SKM-1 (cell line): Measurements from ENCODE around the gene CHD6.

Source experiments
- DNase-seq: peaks from one replicate; lab custom pipeline; 2025; ENCODE audit not compliant: unreplicated experiment; lab: John Stamatoyannopoulos, UW

The CHD6 gene

DNA sequence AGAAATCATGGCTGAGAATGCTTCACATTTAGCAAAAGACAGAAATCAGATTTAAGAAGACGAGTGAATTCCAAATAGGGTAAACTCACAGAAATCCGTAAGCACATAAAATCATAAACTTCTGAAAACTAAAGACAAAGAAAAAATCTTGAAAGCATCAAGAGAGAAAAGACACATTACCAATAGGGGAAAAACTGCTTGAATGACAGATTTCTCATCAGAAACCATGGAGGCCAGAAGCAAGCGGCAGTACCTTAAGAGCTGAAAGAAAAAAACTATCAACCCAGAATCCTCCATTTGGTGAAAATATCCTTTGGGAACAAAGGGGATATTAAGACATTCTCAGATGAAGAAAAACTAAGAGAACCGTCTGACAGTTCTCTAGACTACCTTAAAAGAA lies 185.0 kb downstream of the CHD6 start:
- no peak for DNase-seq

DNA sequence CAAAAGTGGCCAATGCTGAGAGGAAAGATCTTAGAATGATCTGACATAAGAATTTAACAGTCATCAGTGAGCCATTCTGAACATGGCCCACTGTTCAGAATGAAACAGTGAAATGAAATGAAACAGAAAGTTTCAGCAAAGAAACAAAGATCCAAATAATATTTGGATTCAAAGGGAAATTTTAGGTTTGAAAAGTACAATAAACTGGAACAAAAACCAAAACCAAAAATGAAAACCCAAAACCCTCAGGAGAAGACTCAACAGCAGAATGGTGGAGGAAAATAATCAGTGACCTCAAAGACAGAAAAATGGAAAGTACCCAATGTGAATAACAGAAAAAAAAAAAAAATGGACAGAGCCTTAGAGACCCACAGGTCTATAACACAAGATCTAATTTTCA lies 185.4 kb downstream of the CHD6 start:
- no peak for DNase-seq

DNA sequence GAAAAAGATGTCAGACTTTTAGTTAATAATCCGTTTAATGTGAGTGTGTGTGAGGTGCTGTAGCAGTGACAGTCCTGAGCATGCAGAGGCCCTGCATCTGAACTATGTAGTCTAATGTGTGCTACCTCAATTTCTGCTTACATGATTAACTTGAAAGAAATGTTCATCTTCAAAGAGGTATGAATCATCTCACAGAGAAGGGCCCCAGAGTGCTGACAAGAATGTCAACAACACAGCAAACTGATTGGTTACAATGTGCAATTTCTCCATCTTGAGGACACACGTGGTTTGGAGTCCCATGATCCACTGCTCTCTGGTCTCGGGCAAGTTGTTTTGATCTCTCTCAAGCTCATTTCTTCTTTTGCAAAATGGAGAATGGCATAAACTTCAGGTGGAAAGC lies 189.9 kb downstream of the CHD6 start:
- DNase-seq = no peak

DNA sequence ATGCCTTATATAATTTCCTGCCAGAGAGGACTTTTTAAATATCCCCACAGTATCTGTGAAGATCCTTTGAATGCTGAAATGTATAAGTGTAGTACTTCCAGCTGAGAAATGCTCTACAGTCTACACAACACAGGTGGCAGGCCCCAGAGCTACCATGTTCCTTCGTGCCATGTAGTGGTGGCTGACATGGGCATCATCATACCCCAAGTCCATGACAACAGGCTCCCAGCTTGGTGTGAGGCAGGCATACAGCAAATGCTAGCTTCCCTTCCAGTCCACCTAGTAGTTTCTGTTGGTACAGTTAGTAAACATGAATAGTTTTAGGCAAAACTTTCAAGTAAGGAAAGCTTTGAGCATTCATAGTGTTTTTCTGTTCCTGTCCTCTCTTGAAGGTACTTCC lies 190.3 kb downstream of the CHD6 start:
- DNase-seq = no peak

DNA sequence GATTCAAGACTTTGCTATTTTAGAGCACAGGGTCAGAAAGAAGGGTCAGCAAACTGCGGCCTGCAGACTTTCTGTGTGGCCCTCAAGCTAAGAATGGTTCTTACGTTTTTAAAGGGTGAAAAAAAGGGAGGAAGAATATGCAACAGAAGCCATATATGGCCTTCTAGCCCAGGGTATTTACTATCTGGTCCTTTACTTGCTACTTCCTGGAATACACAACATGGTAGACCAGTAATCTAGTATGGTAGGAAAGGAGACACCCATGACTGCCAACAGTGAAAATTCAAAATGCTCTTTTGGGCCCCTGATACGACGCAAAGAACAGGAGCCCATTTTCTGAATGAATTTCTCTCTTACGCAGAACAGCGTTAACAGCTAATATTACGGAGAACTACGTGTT lies 191.2 kb downstream of the CHD6 start:
- DNase-seq = no peak

DNA sequence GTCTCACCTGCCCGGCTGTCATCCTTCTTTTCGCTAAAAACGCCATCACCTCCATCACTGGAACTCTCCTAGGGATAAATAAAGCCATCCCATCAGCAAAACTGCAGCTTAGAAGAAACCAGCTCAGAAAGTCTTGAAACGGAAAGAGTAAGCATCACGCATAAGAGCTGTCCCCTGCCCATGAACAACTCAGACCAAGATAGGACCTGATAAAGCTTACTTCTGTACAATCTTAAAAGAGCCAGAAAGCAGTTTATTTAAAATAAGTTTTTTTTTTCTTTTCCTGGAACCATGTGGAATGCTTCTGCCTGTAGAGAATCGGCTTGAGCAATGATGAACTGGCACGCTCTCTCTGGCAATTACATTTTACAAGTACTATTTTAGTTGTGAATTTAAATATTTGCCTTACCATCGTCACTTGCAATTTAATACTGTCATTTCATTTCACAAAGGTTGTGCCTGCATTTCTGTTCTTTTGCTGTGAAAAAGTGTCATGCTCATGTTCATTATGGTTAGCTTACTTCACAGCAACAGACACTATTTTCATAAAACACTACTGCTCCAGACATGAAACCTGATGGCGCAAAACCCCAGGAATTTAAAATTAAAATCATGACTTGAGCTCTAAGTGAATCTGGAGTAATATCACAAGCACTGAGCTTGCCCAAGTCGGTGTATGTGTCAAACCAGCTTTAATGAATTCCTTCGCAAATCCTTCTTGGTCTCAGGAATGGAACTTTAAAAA lies 191.9 kb downstream of the CHD6 start:
- no peak for DNase-seq

DNA sequence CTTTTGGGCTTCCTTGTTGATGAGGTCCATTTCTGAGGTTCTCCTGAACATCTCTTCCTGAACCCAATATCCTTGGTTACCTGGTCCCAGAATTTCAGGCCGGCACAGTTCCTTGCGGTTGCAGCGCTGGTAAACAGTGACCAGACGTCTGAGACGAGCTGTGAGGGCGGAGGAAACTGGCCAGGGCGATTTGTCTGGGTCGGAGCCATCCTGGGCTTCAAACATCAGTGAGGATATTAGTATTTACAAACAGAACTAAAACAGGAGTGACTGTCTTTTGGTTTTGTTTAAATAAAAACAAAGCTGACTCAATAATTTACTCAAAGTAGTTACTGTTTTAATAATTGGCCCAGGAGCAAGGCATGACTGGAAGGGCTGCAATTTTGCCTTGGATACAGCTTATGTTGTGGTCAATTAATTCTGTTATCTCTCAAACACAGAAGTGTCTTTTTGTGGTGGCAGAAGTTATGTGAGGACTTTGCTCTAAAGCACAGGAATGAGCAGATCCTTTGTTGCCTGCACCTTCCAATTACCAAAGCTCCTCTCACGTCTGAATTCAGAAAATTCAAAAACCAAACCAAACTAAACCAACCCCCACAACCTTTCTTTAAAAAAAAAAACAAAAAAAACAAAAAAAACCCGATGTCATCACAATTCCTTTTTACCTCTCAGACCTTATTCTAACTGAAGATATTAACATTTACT lies 192.8 kb downstream of the CHD6 start:
- DNase-seq = no peak

DNA sequence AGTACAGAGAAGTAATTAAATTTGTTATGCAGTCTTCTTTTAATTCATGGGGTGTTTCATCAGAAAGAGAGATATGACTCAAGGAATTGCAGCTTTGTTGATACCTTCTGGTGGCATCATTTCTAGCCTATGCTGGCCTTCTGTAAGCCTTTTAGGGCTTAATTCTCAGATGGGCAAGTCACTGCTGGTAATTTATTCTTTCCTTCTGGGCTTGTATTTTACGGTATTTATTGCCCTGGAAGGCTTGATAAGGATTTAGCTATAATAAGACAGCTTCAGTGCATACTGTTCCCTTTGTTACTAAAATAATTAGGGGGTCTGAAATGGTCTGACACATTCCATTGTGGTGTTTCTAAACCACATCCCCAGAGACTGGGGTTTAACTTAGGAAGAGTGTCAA lies 193.6 kb downstream of the CHD6 start:
- no peak for DNase-seq

DNA sequence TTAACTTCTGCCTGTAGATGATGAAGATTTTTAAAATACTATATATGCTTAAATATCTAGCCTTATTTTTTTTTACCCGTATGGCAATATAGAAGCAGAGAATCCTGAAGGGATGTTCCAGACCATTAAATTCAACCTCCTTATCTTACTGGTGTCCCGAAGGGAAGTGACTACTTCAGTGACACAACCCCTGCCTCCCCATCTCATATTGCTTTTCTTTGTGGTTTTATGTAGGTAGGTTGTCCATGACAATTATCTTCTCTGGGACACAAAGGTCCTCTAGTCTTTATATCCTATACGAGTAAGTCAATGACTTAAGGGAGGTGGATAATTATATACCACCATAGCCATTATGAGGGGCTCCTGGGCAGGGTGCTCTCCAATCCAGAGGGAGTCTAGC lies 194.2 kb downstream of the CHD6 start:
- DNase-seq = no peak

DNA sequence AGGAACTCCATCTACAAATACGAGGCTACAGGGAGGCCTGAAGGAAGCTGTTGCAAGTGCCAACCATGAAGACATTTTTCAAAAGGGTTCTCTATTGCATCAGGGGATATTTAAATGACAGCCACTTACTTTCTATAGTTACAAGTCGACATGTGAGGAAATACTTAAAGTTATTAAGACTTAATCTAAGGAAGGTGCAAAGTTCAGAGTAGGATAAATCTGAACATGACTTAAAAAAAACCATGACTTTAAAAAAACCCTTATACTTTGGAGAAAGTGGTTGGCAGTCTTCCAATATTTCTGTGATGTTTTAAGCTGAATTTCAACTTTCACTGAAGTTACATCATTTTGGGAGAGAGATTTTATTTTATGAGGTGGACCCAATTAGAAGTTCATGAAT lies 195.2 kb downstream of the CHD6 start:
- no peak for DNase-seq

DNA sequence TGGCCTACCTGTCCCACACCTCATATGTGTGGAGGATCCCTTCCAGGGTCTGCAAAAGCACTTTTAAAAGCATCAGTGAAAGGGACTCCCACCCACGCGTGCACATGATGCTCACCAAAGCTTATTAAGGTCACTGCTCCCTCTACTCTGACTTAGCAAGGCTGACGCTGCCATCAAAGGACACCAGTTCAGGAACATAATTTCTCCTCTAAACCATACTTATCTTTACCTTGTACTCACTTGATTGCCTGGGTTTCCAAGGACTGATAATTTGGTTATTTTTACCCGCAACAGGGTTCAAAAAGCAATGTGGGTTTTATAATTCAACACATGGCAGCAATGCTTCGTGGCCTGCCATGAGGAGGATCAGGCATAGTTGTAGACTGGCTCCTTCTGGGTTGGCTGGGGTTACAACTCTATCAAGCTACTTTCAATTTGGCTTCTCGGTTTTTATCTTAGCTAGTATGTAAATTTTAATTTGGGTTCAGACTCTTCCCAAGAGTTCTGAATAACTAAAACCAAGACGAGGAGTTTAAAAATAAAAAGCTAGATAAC lies 199.4 kb downstream of the CHD6 start:
- DNase-seq = no peak

DNA sequence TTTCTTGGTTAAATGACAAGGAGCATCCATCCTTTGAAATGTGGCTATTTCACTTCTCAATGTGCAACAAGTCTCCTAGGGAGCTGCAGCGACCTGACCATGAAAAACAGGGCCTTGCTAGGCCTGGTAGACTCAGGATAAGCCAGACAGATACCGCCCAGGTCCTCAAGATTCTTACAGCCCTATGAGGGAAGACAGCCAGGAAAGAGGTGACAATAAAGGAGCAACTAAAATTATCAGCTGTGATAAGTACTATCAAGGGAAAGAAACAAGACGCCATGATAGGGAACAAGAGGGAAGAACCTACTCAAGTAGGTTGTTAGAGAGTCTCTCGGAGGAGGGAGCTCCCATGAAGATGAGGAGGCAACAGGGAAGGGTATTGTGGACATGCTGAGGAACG lies 200.1 kb downstream of the CHD6 start:
- no peak for DNase-seq

DNA sequence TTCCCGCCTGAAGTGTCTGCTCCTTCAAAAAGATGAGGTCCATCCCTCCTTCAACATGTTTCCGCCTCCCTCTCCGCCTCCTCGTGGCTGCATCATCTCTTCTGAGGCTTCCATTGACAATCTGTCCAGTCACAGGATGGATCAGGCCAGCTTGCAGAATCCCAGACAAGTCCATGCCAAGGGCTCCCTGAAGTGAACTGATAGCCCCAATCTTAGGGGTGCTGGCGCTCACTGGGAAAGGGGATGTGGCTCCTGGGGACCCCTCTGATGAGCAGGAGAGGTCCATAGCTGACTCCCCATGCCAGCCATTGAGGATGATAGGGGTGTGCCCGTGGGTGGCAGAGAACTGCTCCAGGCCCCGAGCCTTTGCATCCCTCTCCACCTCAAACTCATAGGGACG lies 203.0 kb downstream of the CHD6 start:
- no peak for DNase-seq

DNA sequence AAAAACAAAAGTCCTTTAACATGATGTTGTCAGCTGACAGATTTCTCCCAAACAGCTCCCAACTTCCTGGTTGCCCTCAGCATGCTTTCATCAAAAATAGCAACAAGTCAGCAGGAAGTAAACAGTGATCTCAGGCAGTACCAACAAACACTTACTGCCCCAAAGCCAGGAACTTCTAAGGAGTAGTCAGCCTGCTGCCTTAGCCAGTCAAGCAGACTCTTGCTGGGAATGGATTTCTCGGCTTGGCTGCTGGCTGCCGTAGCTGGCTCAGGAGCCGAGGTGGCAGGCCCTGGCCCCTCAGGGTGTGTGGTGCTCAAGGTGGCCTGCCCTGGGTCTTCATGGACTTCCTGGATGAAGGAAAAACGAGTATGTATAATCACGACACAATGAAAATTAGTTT lies 205.0 kb downstream of the CHD6 start:
- DNase-seq = no peak

DNA sequence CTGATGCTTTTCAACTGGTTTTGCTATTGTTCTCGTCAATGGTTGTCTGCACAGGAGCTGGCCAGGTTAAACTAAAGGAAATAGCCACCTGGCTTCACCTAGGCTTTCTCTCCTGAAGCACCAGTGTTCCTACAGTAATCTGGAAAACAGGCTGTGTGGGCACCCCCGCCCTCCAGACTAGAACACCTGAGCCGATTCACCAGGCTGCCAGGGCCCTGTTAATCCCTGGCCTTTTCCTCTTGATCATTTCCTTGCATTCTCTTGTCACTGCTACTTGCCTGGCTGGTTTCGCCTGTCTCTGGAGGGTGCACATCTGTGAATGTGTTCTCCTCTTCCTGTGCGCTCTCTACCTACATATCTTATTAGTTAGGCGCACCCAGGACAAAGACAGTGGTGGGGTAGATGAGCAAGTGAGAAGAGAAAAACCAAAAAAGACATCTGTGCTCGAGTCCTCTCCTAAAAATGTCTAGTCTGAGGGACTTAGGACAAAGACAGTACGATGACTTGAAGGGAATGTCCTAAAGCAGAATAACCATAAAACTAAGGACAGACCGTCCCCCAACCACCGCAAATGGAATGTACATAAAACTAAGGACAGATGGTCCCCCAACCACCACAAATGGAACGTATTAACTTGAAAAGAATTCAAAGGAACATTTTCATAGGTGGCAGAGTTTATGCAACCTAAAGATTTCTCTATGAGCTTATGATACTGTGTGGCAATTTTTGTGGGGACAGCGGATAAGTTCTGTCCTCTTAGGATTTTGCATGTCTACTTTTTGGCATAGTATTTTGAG lies 205.7 kb downstream of the CHD6 start:
- DNase-seq = no peak

DNA sequence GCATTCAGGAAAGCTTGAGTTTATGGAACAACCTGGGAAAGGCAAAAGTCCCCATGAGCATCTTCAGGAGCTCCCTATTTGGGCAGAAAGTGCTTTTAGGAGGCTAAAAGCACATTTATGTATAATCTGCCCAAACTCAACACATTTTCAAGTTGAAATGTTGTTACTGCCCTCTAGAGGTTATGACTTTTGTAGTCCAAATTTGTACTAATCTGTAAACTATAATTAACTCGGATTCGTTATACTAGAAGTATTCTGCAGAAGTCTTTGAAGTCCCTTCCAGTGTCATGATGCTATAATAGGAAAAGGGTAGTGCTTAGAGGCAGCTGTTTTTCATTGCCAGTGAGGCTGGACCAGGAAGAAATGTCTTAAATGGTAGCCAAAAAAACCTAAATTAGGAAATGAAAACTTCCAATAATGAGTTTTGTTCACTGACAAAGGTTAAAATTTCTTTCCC lies 206.8 kb downstream of the CHD6 start:
- no peak for DNase-seq

DNA sequence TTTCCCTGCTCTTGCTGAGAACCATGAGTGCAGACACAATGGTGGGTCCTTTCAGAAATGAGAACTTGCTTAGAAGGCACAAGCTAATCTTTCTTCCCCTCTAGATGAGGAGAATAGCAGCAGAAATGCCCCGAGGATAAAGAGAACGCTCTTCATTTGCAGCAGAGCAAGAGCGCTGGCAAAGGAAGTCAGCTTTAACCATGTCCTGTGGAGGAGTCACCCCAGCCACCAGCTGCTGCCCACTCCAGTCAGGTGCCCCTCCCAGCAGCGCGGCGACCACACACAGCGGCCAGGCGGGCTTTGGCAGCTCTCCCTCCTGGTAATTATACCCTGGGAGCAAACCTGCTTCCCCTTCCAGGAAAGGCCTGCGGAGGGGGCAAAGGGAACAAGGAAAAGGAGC lies 209.2 kb downstream of the CHD6 start:
- no peak for DNase-seq

DNA sequence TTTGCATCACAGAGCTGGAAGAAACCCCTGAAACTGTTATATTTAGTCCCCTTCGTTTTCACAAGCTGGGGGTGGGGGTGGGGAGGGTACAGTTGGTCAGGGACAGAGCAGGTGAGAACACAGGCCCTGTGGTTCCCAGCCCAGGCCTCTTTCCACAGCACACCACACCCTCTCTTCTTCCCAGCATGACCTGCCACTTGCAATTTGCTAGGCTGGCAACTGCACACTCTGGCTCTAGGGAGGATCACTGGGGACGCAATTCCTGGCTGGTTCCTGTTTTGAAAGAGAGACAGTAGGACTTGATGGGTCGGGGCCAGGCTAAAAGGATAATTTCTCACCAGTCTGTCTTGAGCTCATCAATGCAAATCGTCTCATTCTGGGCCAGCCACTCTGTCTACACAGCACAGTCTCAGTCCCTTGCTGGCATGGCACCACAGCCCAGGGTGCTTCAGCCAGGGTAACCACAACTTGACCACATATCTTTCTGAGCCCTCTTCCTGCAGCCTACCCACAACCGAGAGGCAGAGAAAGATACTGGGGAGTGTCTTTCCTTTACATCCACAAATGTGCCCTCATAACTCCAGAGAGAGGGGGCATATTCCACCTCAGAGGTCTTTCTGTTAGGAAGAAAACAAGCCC lies 209.9 kb downstream of the CHD6 start:
- DNase-seq = no peak

DNA sequence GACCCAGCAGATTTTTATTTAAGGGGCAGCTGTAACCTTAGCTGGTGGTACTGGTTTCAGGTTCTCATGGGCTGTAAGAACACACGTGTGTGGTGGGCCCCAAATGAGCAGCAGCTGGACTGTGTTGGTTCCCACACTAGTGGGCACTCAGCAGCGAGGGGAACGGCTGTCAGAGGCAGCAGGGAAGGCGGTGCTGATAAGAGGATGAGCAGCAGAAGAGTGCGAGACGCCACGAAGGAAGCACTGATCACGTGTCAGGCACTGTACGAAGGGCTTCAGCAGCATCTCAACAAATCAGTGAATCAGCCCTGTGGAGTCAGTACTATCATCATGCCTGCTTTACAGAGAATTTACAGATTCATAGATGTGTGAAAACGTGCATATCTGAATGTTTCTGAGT lies 210.6 kb downstream of the CHD6 start:
- no peak for DNase-seq

DNA sequence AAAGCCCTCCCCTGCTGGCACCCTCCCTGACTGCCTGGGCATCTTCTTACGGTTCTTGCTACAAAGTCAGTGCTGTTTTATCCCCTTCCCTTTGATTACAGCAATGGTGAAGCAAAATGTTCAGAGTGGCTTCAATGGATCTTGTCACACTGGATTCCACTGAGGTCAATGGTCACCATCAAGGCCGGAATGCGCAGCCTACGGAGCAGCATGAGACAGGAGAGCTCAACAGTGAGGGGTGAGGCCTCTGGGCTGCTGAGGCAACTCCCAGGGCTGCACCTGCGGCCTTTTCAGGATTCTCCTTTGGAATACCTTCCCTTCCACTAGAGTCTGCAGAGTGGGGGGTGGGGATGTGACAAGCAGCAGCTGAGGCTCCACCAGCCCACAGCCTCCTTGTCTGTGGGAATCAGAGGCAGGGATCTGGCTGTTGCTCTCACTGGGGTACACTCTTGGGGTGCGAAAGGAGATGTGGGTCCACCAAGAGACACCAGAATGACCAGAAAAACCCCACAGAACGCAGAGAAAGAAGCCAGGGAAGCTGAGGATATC lies 211.2 kb downstream of the CHD6 start:
- no peak for DNase-seq

DNA sequence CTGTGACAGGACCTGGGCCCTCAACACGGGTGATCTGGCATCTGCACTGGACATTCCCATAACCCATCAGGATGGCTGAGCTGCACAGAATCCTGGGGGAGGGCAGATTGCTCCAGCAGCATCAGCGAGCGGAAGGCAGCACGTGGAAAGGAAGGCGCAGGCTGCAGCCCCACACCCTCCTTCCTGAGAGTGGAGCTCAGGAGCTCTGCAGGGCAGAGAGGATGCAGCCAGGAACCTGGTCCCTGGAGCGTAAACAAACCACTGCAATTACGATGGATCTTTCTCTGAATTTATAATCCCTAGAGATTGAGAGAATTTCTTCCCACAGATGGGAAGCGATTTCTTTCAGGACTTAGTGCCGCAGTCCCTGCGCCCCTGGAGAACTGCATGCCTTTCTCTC lies 211.8 kb downstream of the CHD6 start:
- DNase-seq = no peak
